ENCODE results near the gene EPS8L3.
"Not testable (repeated sequence)": the region's sequence is repeated elsewhere in the genome, so short reads cannot be mapped to it uniquely, and the experiment has no call there.

The EPS8L3 gene

GRCh38 chr1:109762821-109763645 lies 690 bp downstream of the EPS8L3 start:
- DNase-seq (ENCODE audit: low read depth) = no peak

GRCh38 chr1:109762039-109762585 lies 1.6 kb downstream of the EPS8L3 start:
- no peak for DNase-seq (ENCODE audit: low read depth)

GRCh38 chr1:109761227-109762038 lies 2.3 kb downstream of the EPS8L3 start:
- DNase-seq (ENCODE audit: low read depth) = no peak

GRCh38 chr1:109760581-109761226 lies 3.0 kb downstream of the EPS8L3 start:
- DNase-seq (ENCODE audit: low read depth) = no peak

- DNase-seq (ENCODE audit: low read depth) = no peak
Observed at GRCh38 chr1:109759513-109760334, 4.0 kb downstream of the EPS8L3 start.

- no peak for DNase-seq (ENCODE audit: low read depth)
Observed at GRCh38 chr1:109757936-109758786, 5.6 kb downstream of the EPS8L3 start.

- no peak for DNase-seq (ENCODE audit: low read depth)
Observed at GRCh38 chr1:109756848-109757521, 6.7 kb downstream of the EPS8L3 start.

GRCh38 chr1:109756325-109756724 lies 7.4 kb downstream of the EPS8L3 start:
- not testable (repeated sequence) for DNase-seq (ENCODE audit: low read depth)

- DNase-seq (ENCODE audit: low read depth) = no peak
Observed at GRCh38 chr1:109754738-109755137, 9.0 kb downstream of the EPS8L3 start.

GRCh38 chr1:109751531-109752260 lies 12.0 kb downstream of the EPS8L3 start:
- no peak for DNase-seq (ENCODE audit: low read depth)

- DNase-seq (ENCODE audit: low read depth) = no peak
Observed at GRCh38 chr1:109750920-109751319, 12.8 kb downstream of the EPS8L3 start.

- DNase-seq (ENCODE audit: low read depth) = no peak
Observed at GRCh38 chr1:109750241-109750882, 13.4 kb downstream of the EPS8L3 start.

- DNase-seq (ENCODE audit: low read depth) = no peak
Observed at GRCh38 chr1:109749221-109749620, 14.5 kb downstream of the EPS8L3 start.

- not testable (repeated sequence) for DNase-seq (ENCODE audit: low read depth)
Observed at GRCh38 chr1:109748311-109748710, 15.4 kb downstream of the EPS8L3 start.

GRCh38 chr1:109740615-109741373 lies 22.9 kb downstream of the EPS8L3 start, which contains the start of gene GSTM3:
Gene GSTM3 (minus strand): TSS chr1:109741038. CDS start chr1:109740287, 751 bp downstream.
- no peak for DNase-seq (ENCODE audit: low read depth)

GRCh38 chr1:109739738-109740614 lies 23.7 kb downstream of the EPS8L3 start:
- DNase-seq (ENCODE audit: low read depth) = peak; percentile 73
